HG03039 (cell line): ENCODE results near the gene FBXO44.

Experiments used
- ATAC-seq: cut with Tn5 transposase; IDR thresholded peaks from one replicate; pipeline ENCODE4 v1.9.1; 2021; ENCODE audit warnings: mild to moderate bottlenecking, moderate library complexity; ENCODE audit not compliant: unreplicated experiment

FBXO44 gene

GRCh38 chr1:11706292-11706691, 51.6 kb downstream of the FBXO44 start:
- ATAC-seq, result no peak

- ATAC-seq, result no peak
These were observed 53.1 kb downstream of the FBXO44 start for GRCh38 chr1:11707621-11708276.

GRCh38 chr1:11708554-11709350, 54.1 kb downstream of the FBXO44 start:
- no peak for ATAC-seq

GRCh38 chr1:11711490-11711889, 56.8 kb downstream of the FBXO44 start:
- no peak for ATAC-seq

GRCh38 chr1:11712285-11712684, 57.6 kb downstream of the FBXO44 start:
- ATAC-seq, result no peak
